Gastroesophageal sphincter (tissue), 4 donors: Measurements from ENCODE around the gene TCP11. TPM values are rescaled to one million over a fixed set of nuclear protein-coding genes. Genes with fewer than 3 reads are reported as not detected.

Source experiments
- ATAC-seq: fragments of 150-250 bp; one replicate; pipeline ENCODE4 v1.9.1; 2016; ENCODE audit warnings: mild to moderate bottlenecking, moderate library complexity
- H3K27ac ChIP-seq, 4 donors: fragments of 200-600 bp; sonication (generic) in 3 of 4; 1 replicate in 3 of 4; 2 replicates in 1 of 4; pipeline ENCODE4 v1.5.1; 2016 to 2019
- H3K27me3 ChIP-seq: fragments of 200-600 bp; sonication (generic); one replicate; pipeline ENCODE4 v1.5.1; 2019
- H3K36me3 ChIP-seq, 2 donors: fragments of 200-600 bp; sonication (generic); one replicate each; pipeline ENCODE4 v1.5.1; 2019; ENCODE audit warnings: control low read depth in 1 of 2
- H3K4me1 ChIP-seq, 3 donors: fragments of 200-600 bp; sonication (generic); 1 replicate in 2 of 3; 2 replicates in 1 of 3; pipeline ENCODE4 v1.5.1; 2016 to 2019; ENCODE audit warnings: control low read depth in 2 of 3
- H3K4me3 ChIP-seq, 2 donors: fragments of 200-600 bp; sonication (generic); one replicate each; pipeline ENCODE4 v1.5.1; 2019; ENCODE audit warnings: mild to moderate bottlenecking in 1 of 2, moderate library complexity in 1 of 2
- H3K9me3 ChIP-seq, 3 donors: fragments of 200-600 bp; sonication (generic); one replicate each; pipeline ENCODE4 v1.5.1; 2017 to 2019; ENCODE audit warnings: control low read depth in 2 of 3
- CTCF ChIP-seq, 4 experiments: fragments of 200-600 bp in 2 of 4; fragments of 450-650 bp in 2 of 4; sonication (generic) in 1 of 4; IDR thresholded peaks; one replicate each; pipeline ENCODE4 v1.5.1; 2017 to 2019; ENCODE audit warnings: antibody characterized with exemption in 4 of 4, mild to moderate bottlenecking in 2 of 4, moderate library complexity in 2 of 4
- EP300 ChIP-seq: sonication (generic); formaldehyde crosslinking; IDR thresholded peaks from one replicate; pipeline ENCODE4 v1.6.1; 2017; ENCODE audit warnings: antibody characterized with exemption, mild to moderate bottlenecking
- POLR2A ChIP-seq, 2 donors: fragments of 450-650 bp; IDR thresholded peaks; one replicate each; pipeline ENCODE4 v1.6.1; 2017; ENCODE audit warnings: antibody characterized with exemption in 2 of 2, mild to moderate bottlenecking in 2 of 2, moderate library complexity in 1 of 2
- POLR2AphosphoS5 ChIP-seq: sonication (generic); formaldehyde crosslinking; IDR thresholded peaks from one replicate; pipeline ENCODE4 v1.6.1; 2017; ENCODE audit warnings: antibody characterized with exemption
- WGBS, 2 donors: methylation state at CpG; one replicate each; pipeline ENCODE4 v1.1.5; 2018; ENCODE audit warnings: low coverage in 1 of 2; 5-methylcytosine and 5-hydroxymethylcytosine counted together
- total RNA-seq, 4 donors: library from RNA; depleted of rRNA; stranded (reverse); fragments of >200 nt; gene quantifications; one replicate each; pipeline ENCODE4 v1.1.0, GENCODE V29; 2016

TCP11 gene
- total RNA-seq, 4 donors from 2014 or later = 0.77 TPM; not detected in 3

GRCh38 chr6:35173427-35174087 is 32.4 kb upstream of the TCP11 start:
- H3K27ac ChIP-seq = no peak overlapping the region
- TF ChIP-seq CTCF (IDR thresholded peaks at IDR 0.05) (no peak), POLR2AphosphoS5 (no peak), POLR2A (IDR thresholded peaks at IDR 0.05) (no peak), EP300 (no peak)
- no peak overlapping the region for H3K4me3 ChIP-seq
- no peaks in the 10 kb centered on the region for H3K9me3 ChIP-seq
- ATAC-seq = no peak
- H3K36me3 ChIP-seq = no peaks in the 10 kb centered on the region
- no peaks in the 10 kb centered on the region for H3K4me1 ChIP-seq
- 63 to 76% methylated on average over 3 to 4 of the region's 7 CpGs for WGBS, 2 donors
- H3K27me3 ChIP-seq = no peaks in the 10 kb centered on the region

- no peaks in the 10 kb centered on the region for H3K36me3 ChIP-seq
- WGBS, 2 donors = 67 to 74% methylated on average over 3 to 5 of the region's 5 CpGs
- H3K27ac ChIP-seq = no peak overlapping the region
- no peaks in the 10 kb centered on the region for H3K9me3 ChIP-seq
- no peak overlapping the region for H3K4me3 ChIP-seq
- no peaks in the 10 kb centered on the region for H3K27me3 ChIP-seq
- no peaks in the 10 kb centered on the region for H3K4me1 ChIP-seq
- TF ChIP-seq POLR2A (IDR thresholded peaks at IDR 0.05) (no peak), CTCF (IDR thresholded peaks at IDR 0.05) (no peak), POLR2AphosphoS5 (no peak)
- ATAC-seq = no peak
Observed at GRCh38 chr6:35173044-35173426, 31.9 kb upstream of the TCP11 start.

- Histone ChIP-seq H3K9me3 (no peaks in the 10 kb centered on the region), H3K36me3 (no peaks in the 10 kb centered on the region), H3K4me1 (no peaks in the 10 kb centered on the region), H3K4me3 (no peak overlapping the region), H3K27me3 (no peaks in the 10 kb centered on the region), H3K27ac (no peak overlapping the region)
- TF ChIP-seq POLR2AphosphoS5 (no peak), POLR2A (IDR thresholded peaks at IDR 0.05) (no peak), EP300 (no peak), CTCF (IDR thresholded peaks at IDR 0.05) (no peak)
- 82 to 100% methylated on average over 1 to 3 of the region's 3 CpGs for WGBS, 2 donors
- no peak for ATAC-seq
Observed at GRCh38 chr6:35170891-35171290, 29.8 kb upstream of the TCP11 start.

- ATAC-seq = no peak
- WGBS, 2 donors = 38 to 71% methylated on average over 1 of the region's 1 CpG
- no peaks in the 10 kb centered on the region for H3K9me3 ChIP-seq
- no peaks in the 10 kb centered on the region for H3K36me3 ChIP-seq
- no peak overlapping the region for H3K4me3 ChIP-seq
- TF ChIP-seq POLR2A (IDR thresholded peaks at IDR 0.05) = no peak
- TF ChIP-seq CTCF (IDR thresholded peaks at IDR 0.05) = no peak
- no peak for TF ChIP-seq EP300
- no peak for TF ChIP-seq POLR2AphosphoS5
- no peaks in the 10 kb centered on the region for H3K27me3 ChIP-seq
- H3K27ac ChIP-seq = no peak overlapping the region
- no peaks in the 10 kb centered on the region for H3K4me1 ChIP-seq
Observed at GRCh38 chr6:35170166-35170565, 29.0 kb upstream of the TCP11 start.

GRCh38 chr6:35168461-35168861 is 27.3 kb upstream of the TCP11 start:
- no peaks in the 10 kb centered on the region for H3K9me3 ChIP-seq
- H3K27ac ChIP-seq = no peak overlapping the region
- 77% methylated on average over 4 of the region's 7 CpGs; no CpG with 5 or more reads in 1 of the 2 donors for WGBS, 2 donors
- H3K27me3 ChIP-seq = no peaks in the 10 kb centered on the region
- no peaks in the 10 kb centered on the region for H3K36me3 ChIP-seq
- no peaks in the 10 kb centered on the region for H3K4me1 ChIP-seq
- no peak overlapping the region for H3K4me3 ChIP-seq
- no peak for ATAC-seq
- TF ChIP-seq EP300 (no peak), CTCF (IDR thresholded peaks at IDR 0.05) (no peak), POLR2A (IDR thresholded peaks at IDR 0.05) (no peak), POLR2AphosphoS5 (no peak)
